Neural progenitor cell (in vitro differentiated cells): Measurements from ENCODE around the gene TSPAN18. TPM values are rescaled to one million over a fixed set of nuclear protein-coding genes. Genes with fewer than 3 reads are reported as not detected.

Experiments used
- DNase-seq: peaks from one replicate; pipeline ENCODE4 v3.0.0-alpha.2; 2016; ENCODE audit warnings: low spot score
- H2AFZ ChIP-seq: fragments of 200-600 bp; sonication (generic); replicated peaks from 2 replicates; pipeline ENCODE4 v1.6.1; 2016; ENCODE audit warnings: antibody characterized with exemption
- H3F3A ChIP-seq: fragments of 200-600 bp; sonication (generic); 2 replicates; pipeline ENCODE4 v1.6.1; 2016; ENCODE audit warnings: antibody characterized with exemption, low read depth
- H3K27ac ChIP-seq: fragments of 200-600 bp; sonication (generic); 2 replicates; pipeline ENCODE4 v1.5.1; 2016; ENCODE audit warnings: mild to moderate bottlenecking
- H3K27me3 ChIP-seq: fragments of 200-600 bp; sonication (generic); 2 replicates; pipeline ENCODE4 v1.6.1; 2016; ENCODE audit warnings: mild to moderate bottlenecking, moderate library complexity
- H3K36me3 ChIP-seq: fragments of 200-600 bp; sonication (generic); 2 replicates; pipeline ENCODE4 v1.5.1; 2016
- H3K4me1 ChIP-seq: fragments of 200-600 bp; sonication (generic); 2 replicates; pipeline ENCODE4 v1.6.1; 2016; ENCODE audit warnings: mixed run types
- H3K4me2 ChIP-seq: fragments of 200-600 bp; sonication (generic); 2 replicates; pipeline ENCODE4 v1.6.1; 2016
- H3K4me3 ChIP-seq: fragments of 200-600 bp; sonication (generic); 2 replicates; pipeline ENCODE4 v1.5.1; 2016
- H3K79me2 ChIP-seq: fragments of 200-600 bp; sonication (generic); 2 replicates; pipeline ENCODE4 v1.6.1; 2016; ENCODE audit warnings: low read depth
- H3K9ac ChIP-seq: fragments of 200-600 bp; sonication (generic); 2 replicates; pipeline ENCODE4 v1.6.1; 2016
- H3K9me3 ChIP-seq: fragments of 200-600 bp; sonication (generic); 2 replicates; pipeline ENCODE4 v1.5.1; 2016; ENCODE audit warnings: low read depth
- H4K20me1 ChIP-seq: fragments of 200-600 bp; sonication (generic); 2 replicates; pipeline ENCODE4 v1.6.1; 2016; ENCODE audit warnings: low read depth
- H3K27ac Mint-ChIP-seq: 3 replicates; pipeline ENCODE4 v1.8.0; 2021; ENCODE audit warnings: mixed read lengths
- H3K27me3 Mint-ChIP-seq: 2 replicates; pipeline ENCODE4 v1.8.0; 2022; ENCODE audit warnings: low read depth, mild to moderate bottlenecking, inconsistent platforms, moderate library complexity, mixed read lengths; ENCODE audit not compliant: insufficient read depth
- H3K36me3 Mint-ChIP-seq: 3 replicates; pipeline ENCODE4 v1.8.0; 2021; ENCODE audit warnings: mixed read lengths
- H3K4me1 Mint-ChIP-seq: 3 replicates; pipeline ENCODE4 v1.8.0; 2021; ENCODE audit warnings: mixed read lengths
- H3K4me3 Mint-ChIP-seq: 3 replicates; pipeline ENCODE4 v1.8.0; 2021; ENCODE audit warnings: mild to moderate bottlenecking, moderate library complexity, mixed read lengths
- H3K9me3 Mint-ChIP-seq: 3 replicates; pipeline ENCODE4 v1.8.0; 2020; ENCODE audit warnings: mixed read lengths
- CTCF ChIP-seq: fragments of 200-600 bp; sonication (generic); IDR thresholded peaks from 2 replicates; pipeline ENCODE4 v1.5.1; 2017; ENCODE audit warnings: antibody characterized with exemption, mild to moderate bottlenecking
- EZH2 ChIP-seq: fragments of 200-600 bp; sonication (generic); IDR thresholded peaks from 2 replicates; pipeline ENCODE4 v1.6.1; 2017; ENCODE audit warnings: antibody characterized with exemption, mild to moderate bottlenecking, moderate library complexity
- EZH2phosphoT487 ChIP-seq: fragments of 200-600 bp; sonication (generic); IDR thresholded peaks from 2 replicates; pipeline ENCODE4 v1.6.1; 2017; ENCODE audit warnings: antibody characterized with exemption
- total RNA-seq: library from RNA; depleted of rRNA; stranded (reverse); fragments of >200 nt; gene quantifications from 2 replicates; pipeline ENCODE4 v1.2.3, GENCODE V29; 2015; ENCODE audit warnings: low replicate concordance

TSPAN18 gene
- total RNA-seq, 1 donor from 2014 or later: 16.5 TPM

GRCh38 chr11:44804449-44805437 lies 78.0 kb downstream of the TSPAN18 start:
- no peaks in the 10 kb centered on the region for H3K9me3 ChIP-seq
- H3K4me2 ChIP-seq: peak overlapping the region; percentile 27
- TF ChIP-seq EZH2 (no peak), CTCF (no peak), EZH2phosphoT487 (no peak)
- no peak overlapping the region for H3K4me3 ChIP-seq
- H3K9me3 Mint-ChIP-seq: no peaks in the 10 kb centered on the region
- no peak overlapping the region for H3K9ac ChIP-seq
- H3K27me3 ChIP-seq: no peaks in the 10 kb centered on the region
- peaks cover 11% of the 10 kb centered on the region for H3F3A ChIP-seq
- no peaks in the 10 kb centered on the region for H3K36me3 ChIP-seq
- H3K79me2 ChIP-seq: no peaks in the 10 kb centered on the region
- DNase-seq: no peak
- H3K27ac ChIP-seq: no peak overlapping the region
- H3K4me3 Mint-ChIP-seq: no peak overlapping the region
- peaks cover 65% of the 10 kb centered on the region for H4K20me1 ChIP-seq
- peaks cover 7% of the 10 kb centered on the region for H3K36me3 Mint-ChIP-seq
- H3K27me3 Mint-ChIP-seq: peaks cover 7% of the 10 kb centered on the region
- no peak overlapping the region for H2AFZ ChIP-seq
- H3K4me1 Mint-ChIP-seq: peaks cover 82% of the 10 kb centered on the region
- peaks cover 33% of the 10 kb centered on the region for H3K4me1 ChIP-seq
- peak overlapping the region; percentile 30 for H3K27ac Mint-ChIP-seq

- Histone ChIP-seq H3K4me1 (peaks cover 27% of the 10 kb centered on the region), H3K27ac (no peak overlapping the region), H3K79me2 (no peaks in the 10 kb centered on the region), H3K4me2 (no peak overlapping the region), H2AFZ (no peak overlapping the region), H3K36me3 (no peaks in the 10 kb centered on the region), H3K9ac (no peak overlapping the region), H3F3A (peaks cover 11% of the 10 kb centered on the region), H3K27me3 (no peaks in the 10 kb centered on the region), H3K9me3 (no peaks in the 10 kb centered on the region), H4K20me1 (peaks cover 60% of the 10 kb centered on the region), H3K4me3 (no peak overlapping the region)
- H3K4me3 Mint-ChIP-seq: peak overlapping the region; percentile 3
- H3K27ac Mint-ChIP-seq: peak overlapping the region; percentile 70
- H3K27me3 Mint-ChIP-seq: peaks cover 7% of the 10 kb centered on the region
- peaks cover 75% of the 10 kb centered on the region for H3K4me1 Mint-ChIP-seq
- H3K36me3 Mint-ChIP-seq: peaks cover 7% of the 10 kb centered on the region
- no peak for DNase-seq
- H3K9me3 Mint-ChIP-seq: no peaks in the 10 kb centered on the region
- TF ChIP-seq EZH2phosphoT487 (no peak), CTCF (no peak), EZH2 (no peak)
These were observed 78.8 kb downstream of the TSPAN18 start for GRCh38 chr11:44805596-44805995.

- H3K4me3 Mint-ChIP-seq: no peak overlapping the region
- H3K27ac Mint-ChIP-seq: no peak overlapping the region
- Histone ChIP-seq H4K20me1 (peaks cover 48% of the 10 kb centered on the region), H3K4me2 (no peak overlapping the region), H3K79me2 (no peaks in the 10 kb centered on the region), H3F3A (peaks cover 11% of the 10 kb centered on the region), H2AFZ (no peak overlapping the region), H3K9ac (no peak overlapping the region), H3K27ac (no peak overlapping the region), H3K9me3 (no peaks in the 10 kb centered on the region), H3K36me3 (no peaks in the 10 kb centered on the region), H3K4me1 (peaks cover 11% of the 10 kb centered on the region), H3K4me3 (no peak overlapping the region), H3K27me3 (no peaks in the 10 kb centered on the region)
- H3K27me3 Mint-ChIP-seq: peaks cover 3% of the 10 kb centered on the region
- peaks cover 69% of the 10 kb centered on the region for H3K4me1 Mint-ChIP-seq
- H3K9me3 Mint-ChIP-seq: no peaks in the 10 kb centered on the region
- TF ChIP-seq EZH2 (no peak), CTCF (no peak), EZH2phosphoT487 (no peak)
- no peak for DNase-seq
- H3K36me3 Mint-ChIP-seq: peaks cover 5% of the 10 kb centered on the region
These were observed 81.4 kb downstream of the TSPAN18 start for GRCh38 chr11:44808053-44808753.
